Measurements from ENCODE around the gene COL7A1.

The COL7A1 gene

DNA sequence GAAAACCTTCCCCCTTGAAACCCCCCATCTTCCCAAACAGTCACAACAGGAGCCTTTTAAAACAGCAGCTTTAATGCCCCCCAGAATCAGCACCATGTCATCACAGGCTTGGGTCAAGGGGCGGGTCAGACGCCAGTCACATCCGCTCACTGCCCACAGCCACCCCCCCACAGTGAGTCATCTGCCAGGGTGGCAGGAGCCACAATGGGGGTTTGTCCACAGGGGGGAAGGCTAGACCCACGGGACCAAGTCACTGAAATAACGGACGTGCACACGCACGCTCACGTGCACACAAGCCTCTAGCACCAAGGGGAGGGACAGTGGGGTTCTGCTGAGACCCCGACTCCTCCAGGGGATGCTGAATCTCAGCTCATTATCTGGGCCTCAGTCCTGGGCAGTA lies 31.1 kb downstream of the COL7A1 start:
- POLR2A ChIA-PET = interaction anchor here (0.6 kb wide), 1 partner anchor 118 kb away, joined by 3 read pairs; no protein-coding TSS in a partner anchor
- H3K4me1 ChIP-seq (ENCODE audit: control extremely low read depth in 1 of 4, control insufficient read depth in 4 of 4, insufficient read depth in 4 of 4, low read length in 3 of 4) = peaks cover 4 to 44% (median 21%) of the 10 kb centered on the region in 4 experiments
- H3K4me3 ChIP-seq (ENCODE audit: control insufficient read depth in 1 of 7, extremely low read depth in 1 of 7, insufficient read depth in 4 of 7, low read depth in 2 of 7, low read length in 6 of 7) = no peak overlapping the region
- no peaks in the 10 kb centered on the region for H3K36me3 ChIP-seq (ENCODE audit: control insufficient read depth in 4 of 4, insufficient read depth in 4 of 4, low read length in 3 of 4)
- no peaks in the 10 kb centered on the region for H3K9me3 ChIP-seq (ENCODE audit: control extremely low read depth in 1 of 5, control insufficient read depth in 4 of 5, insufficient read depth in 2 of 5, low read depth in 1 of 5, low read length in 4 of 5)
- no peaks in the 10 kb centered on the region for H3K27me3 ChIP-seq (replicated peaks in 2 of 5; ENCODE audit: control insufficient read depth in 4 of 5, insufficient read depth in 5 of 5, low read length in 4 of 5)
- H3K27ac ChIP-seq (ENCODE audit: insufficient read depth in 1 of 2, low read depth in 1 of 2, low read length in 2 of 2, poor library complexity in 1 of 2, severe bottlenecking in 2 of 2) = no peak overlapping the region
- peak; percentile 26 to 75 (median 72) for DNase-seq
- CTCF ChIA-PET = interaction anchor here (0.6 to 1.8 kb wide), 3 partner anchors 15 to 173 kb away, joined by 3 to 6 read pairs (median 3); no protein-coding TSS in a partner anchor
- WGBS (ENCODE audit: insufficient coverage) = 84% methylated on average over 8 of the region's 10 CpGs

DNA sequence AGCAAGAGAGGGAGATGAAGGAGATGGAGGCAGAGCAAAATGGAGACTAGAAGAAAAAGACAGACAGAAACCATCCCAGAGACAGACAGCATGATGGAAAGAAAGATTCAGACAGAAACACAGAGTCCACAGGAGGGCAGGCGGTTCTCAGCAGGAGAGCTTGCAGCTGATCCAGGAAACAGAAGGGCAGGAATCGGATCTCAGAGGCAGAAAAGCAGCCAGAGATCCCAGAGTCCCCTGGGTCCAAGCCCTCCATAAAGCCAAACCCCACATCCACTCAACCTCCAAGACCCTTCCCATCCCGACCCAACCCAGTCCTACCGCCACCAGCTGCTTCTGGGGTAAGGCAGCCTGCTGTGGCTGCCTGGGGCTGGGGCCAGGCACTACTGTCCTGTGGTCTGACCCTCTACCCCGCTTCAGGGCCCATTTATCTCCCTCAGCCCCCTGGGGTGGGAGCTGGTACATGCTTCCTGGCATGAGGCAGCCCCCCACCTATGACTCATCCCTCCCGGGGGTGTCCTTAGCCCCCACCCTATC lies 31.7 kb downstream of the COL7A1 start, which contains the start of gene UCN2:
TSS of gene UCN2 (minus strand) at position 400 of the 537 bp plus-strand sequence. CDS start 657 bp downstream, outside the sequence.
- POLR2A ChIA-PET = no interaction called here
- H3K27me3 ChIP-seq (replicated peaks in 2 of 5; ENCODE audit: control insufficient read depth in 4 of 5, insufficient read depth in 5 of 5, low read length in 4 of 5) = no peaks in the 10 kb centered on the region
- H3K36me3 ChIP-seq (ENCODE audit: control insufficient read depth in 4 of 4, insufficient read depth in 4 of 4, low read length in 3 of 4) = no peaks in the 10 kb centered on the region
- H3K4me3 ChIP-seq (ENCODE audit: control insufficient read depth in 1 of 7, extremely low read depth in 1 of 7, insufficient read depth in 4 of 7, low read depth in 2 of 7, low read length in 6 of 7) = no peak within 1 kb of the TSS
- H3K4me1 ChIP-seq (ENCODE audit: control extremely low read depth in 1 of 4, control insufficient read depth in 4 of 4, insufficient read depth in 4 of 4, low read length in 3 of 4) = peaks cover 4 to 50% (median 24%) of the 10 kb centered on the region in 4 experiments
- H3K9me3 ChIP-seq (ENCODE audit: control extremely low read depth in 1 of 5, control insufficient read depth in 4 of 5, insufficient read depth in 2 of 5, low read depth in 1 of 5, low read length in 4 of 5) = no peaks in the 10 kb centered on the region
- 95% methylated on average over 2 of the region's 6 CpGs for WGBS (ENCODE audit: insufficient coverage)
- H3K27ac ChIP-seq (ENCODE audit: insufficient read depth in 1 of 2, low read depth in 1 of 2, low read length in 2 of 2, poor library complexity in 1 of 2, severe bottlenecking in 2 of 2) = no peak within 1 kb of the TSS
- DNase-seq = no peak
- CTCF ChIA-PET = interaction anchor here (1.3 to 1.8 kb wide), 2 partner anchors 14 to 94 kb away, joined by 3 to 6 read pairs; no protein-coding TSS in a partner anchor

DNA sequence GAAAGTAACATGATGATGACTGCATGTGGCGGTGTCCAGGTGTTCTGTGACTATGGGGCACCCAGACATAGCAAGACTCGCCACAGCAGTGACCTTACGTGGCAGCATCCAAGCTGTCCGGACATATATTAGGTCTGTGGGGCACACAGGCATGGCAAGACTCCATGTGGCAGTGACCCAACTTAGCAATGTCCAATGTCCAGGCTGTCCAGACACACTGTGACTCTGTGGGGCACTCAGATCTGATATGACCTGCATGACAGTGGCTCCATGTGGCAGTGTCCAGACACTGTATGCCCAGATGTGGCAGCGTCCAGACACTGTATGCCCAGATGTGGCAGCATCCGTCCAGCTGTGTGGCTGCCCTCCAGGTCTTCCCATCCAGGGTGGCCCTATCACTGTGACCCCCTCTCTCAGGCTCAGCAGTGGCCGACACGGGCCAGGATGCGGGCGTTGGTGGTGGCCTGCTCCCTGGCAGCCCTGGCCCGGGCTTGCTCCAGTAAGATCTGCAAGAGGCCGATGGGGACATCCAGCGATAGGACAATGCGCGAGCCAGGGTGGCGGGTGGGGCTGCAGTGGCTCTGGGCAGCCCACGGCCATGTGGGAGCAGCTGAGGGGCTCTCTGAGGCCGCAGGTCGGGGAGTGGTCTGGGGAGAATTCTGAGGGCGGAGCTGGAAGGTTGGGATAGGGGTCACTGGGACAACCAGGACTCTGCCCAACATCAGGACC lies 32.6 kb downstream of the COL7A1 start:
- Histone ChIP-seq H3K4me3 (ENCODE audit: control insufficient read depth in 1 of 7, extremely low read depth in 1 of 7, insufficient read depth in 4 of 7, low read depth in 2 of 7, low read length in 6 of 7) (no peak overlapping the region), H3K36me3 (ENCODE audit: control insufficient read depth in 4 of 4, insufficient read depth in 4 of 4, low read length in 3 of 4) (no peaks in the 10 kb centered on the region), H3K9me3 (ENCODE audit: control extremely low read depth in 1 of 5, control insufficient read depth in 4 of 5, insufficient read depth in 2 of 5, low read depth in 1 of 5, low read length in 4 of 5) (no peaks in the 10 kb centered on the region), H3K4me1 (ENCODE audit: control extremely low read depth in 1 of 4, control insufficient read depth in 4 of 4, insufficient read depth in 4 of 4, low read length in 3 of 4) (peaks cover 4 to 59% (median 28%) of the 10 kb centered on the region in 4 experiments), H3K27me3 (replicated peaks in 2 of 5; ENCODE audit: control insufficient read depth in 4 of 5, insufficient read depth in 5 of 5, low read length in 4 of 5) (no peaks in the 10 kb centered on the region), H3K27ac (ENCODE audit: insufficient read depth in 1 of 2, low read depth in 1 of 2, low read length in 2 of 2, poor library complexity in 1 of 2, severe bottlenecking in 2 of 2) (no peak overlapping the region)
- ChIA-PET POLR2A (no interaction called here), CTCF (interaction anchor here (6.4 kb wide), 1 partner anchor 14 kb away, joined by 32 read pairs; no protein-coding TSS in a partner anchor)
- DNase-seq = no peak
- 96% methylated on average over 16 of the region's 20 CpGs for WGBS (ENCODE audit: insufficient coverage)

DNA sequence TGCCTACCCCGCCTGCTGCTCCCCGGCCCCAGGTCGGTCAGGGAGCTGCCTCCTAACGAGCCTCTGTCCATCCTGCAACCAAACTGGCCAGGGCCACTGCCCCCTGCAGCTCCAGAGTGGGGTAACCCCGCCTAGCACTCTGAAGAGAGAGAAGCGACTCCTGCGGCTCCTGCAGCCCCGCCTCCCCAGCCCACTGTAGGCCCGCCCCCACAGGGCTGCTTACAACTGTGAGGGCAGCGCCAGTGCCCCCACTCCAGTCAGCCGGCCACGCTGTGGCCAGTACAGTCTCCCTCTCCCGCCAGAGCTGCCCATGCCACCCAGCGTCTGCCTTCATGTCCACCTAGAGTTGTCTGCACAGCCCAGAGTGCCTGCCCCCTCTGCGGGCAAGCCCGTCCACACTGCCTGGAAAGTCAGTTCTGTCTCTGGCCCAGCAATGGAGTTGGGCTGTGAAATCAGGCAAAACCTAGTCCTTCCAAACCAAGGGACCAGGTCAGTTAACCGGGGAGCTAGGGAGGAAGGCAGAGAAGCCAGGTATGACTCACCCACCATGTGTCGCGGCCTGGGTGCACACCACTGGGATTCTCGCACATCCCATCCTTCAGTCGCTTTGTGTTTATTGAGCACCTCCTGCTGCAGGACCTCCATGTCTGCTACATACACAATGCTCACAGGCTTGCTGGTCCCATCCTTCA lies 33.9 kb downstream of the COL7A1 start:
- Histone ChIP-seq H3K9me3 (ENCODE audit: control extremely low read depth in 1 of 5, control insufficient read depth in 4 of 5, insufficient read depth in 2 of 5, low read depth in 1 of 5, low read length in 4 of 5) (no peaks in the 10 kb centered on the region), H3K4me3 (ENCODE audit: control insufficient read depth in 1 of 7, extremely low read depth in 1 of 7, insufficient read depth in 4 of 7, low read depth in 2 of 7, low read length in 6 of 7) (peak overlapping the region in 6 of 7 experiments; percentile 30 to 71 (median 48)), H3K27me3 (replicated peaks in 2 of 5; ENCODE audit: control insufficient read depth in 4 of 5, insufficient read depth in 5 of 5, low read length in 4 of 5) (no peaks in the 10 kb centered on the region), H3K27ac (ENCODE audit: insufficient read depth in 1 of 2, low read depth in 1 of 2, low read length in 2 of 2, poor library complexity in 1 of 2, severe bottlenecking in 2 of 2) (no peak overlapping the region), H3K4me1 (ENCODE audit: control extremely low read depth in 1 of 4, control insufficient read depth in 4 of 4, insufficient read depth in 4 of 4, low read length in 3 of 4) (peaks cover 4 to 67% (median 34%) of the 10 kb centered on the region in 4 experiments), H3K36me3 (ENCODE audit: control insufficient read depth in 4 of 4, insufficient read depth in 4 of 4, low read length in 3 of 4) (no peaks in the 10 kb centered on the region)
- ChIA-PET CTCF (interaction anchor here (1.3 to 6.4 kb wide), 4 partner anchors 12 to 161 kb away, joined by 3 to 32 read pairs (median 6); no protein-coding TSS in a partner anchor), POLR2A (interaction anchor here (0.5 kb wide), 1 partner anchor 114 kb away, joined by 3 read pairs; no protein-coding TSS in a partner anchor)
- WGBS (ENCODE audit: insufficient coverage) = 31% methylated on average over 20 of the region's 21 CpGs
- DNase-seq = peak; percentile 37 to 66 (median 61)

DNA sequence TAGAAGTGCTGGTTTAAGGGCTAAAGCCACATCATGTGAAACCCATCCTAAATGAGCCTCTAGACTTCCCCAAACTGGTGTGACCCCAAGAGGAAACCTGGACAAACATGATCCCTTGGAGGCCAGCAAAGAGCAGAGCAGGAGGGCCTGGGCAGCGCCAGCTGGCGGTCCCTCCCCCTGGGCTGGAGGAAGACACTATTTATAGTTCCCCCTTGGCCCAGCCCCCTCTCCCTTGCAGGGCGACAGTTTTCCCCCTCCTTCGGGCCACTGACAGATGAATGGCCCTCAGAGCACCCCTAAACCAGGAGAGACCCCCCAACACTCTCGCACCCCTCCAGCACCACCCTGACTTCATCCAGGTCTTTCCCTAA lies 34.5 kb downstream of the COL7A1 start:
- CTCF ChIA-PET = interaction anchor here (1.3 to 6.4 kb wide), 4 partner anchors 12 to 160 kb away, joined by 3 to 32 read pairs (median 6); no protein-coding TSS in a partner anchor
- Histone ChIP-seq H3K9me3 (ENCODE audit: control extremely low read depth in 1 of 5, control insufficient read depth in 4 of 5, insufficient read depth in 2 of 5, low read depth in 1 of 5, low read length in 4 of 5) (no peaks in the 10 kb centered on the region), H3K27ac (ENCODE audit: insufficient read depth in 1 of 2, low read depth in 1 of 2, low read length in 2 of 2, poor library complexity in 1 of 2, severe bottlenecking in 2 of 2) (no peak overlapping the region), H3K36me3 (ENCODE audit: control insufficient read depth in 4 of 4, insufficient read depth in 4 of 4, low read length in 3 of 4) (no peaks in the 10 kb centered on the region), H3K4me1 (ENCODE audit: control extremely low read depth in 1 of 4, control insufficient read depth in 4 of 4, insufficient read depth in 4 of 4, low read length in 3 of 4) (peaks cover 4 to 66% (median 37%) of the 10 kb centered on the region in 4 experiments), H3K4me3 (ENCODE audit: control insufficient read depth in 1 of 7, extremely low read depth in 1 of 7, insufficient read depth in 4 of 7, low read depth in 2 of 7, low read length in 6 of 7) (peak overlapping the region in 6 of 7 experiments; percentile 30 to 71 (median 48)), H3K27me3 (replicated peaks in 2 of 5; ENCODE audit: control insufficient read depth in 4 of 5, insufficient read depth in 5 of 5, low read length in 4 of 5) (no peaks in the 10 kb centered on the region)
- POLR2A ChIA-PET = interaction anchor here (0.5 to 0.6 kb wide), 3 partner anchors 111 to 294 kb away, joined by 3 to 7 read pairs (median 4); no protein-coding TSS in a partner anchor
- DNase-seq = no peak
- WGBS (ENCODE audit: insufficient coverage) = 6% methylated on average over 3 of the region's 5 CpGs

DNA sequence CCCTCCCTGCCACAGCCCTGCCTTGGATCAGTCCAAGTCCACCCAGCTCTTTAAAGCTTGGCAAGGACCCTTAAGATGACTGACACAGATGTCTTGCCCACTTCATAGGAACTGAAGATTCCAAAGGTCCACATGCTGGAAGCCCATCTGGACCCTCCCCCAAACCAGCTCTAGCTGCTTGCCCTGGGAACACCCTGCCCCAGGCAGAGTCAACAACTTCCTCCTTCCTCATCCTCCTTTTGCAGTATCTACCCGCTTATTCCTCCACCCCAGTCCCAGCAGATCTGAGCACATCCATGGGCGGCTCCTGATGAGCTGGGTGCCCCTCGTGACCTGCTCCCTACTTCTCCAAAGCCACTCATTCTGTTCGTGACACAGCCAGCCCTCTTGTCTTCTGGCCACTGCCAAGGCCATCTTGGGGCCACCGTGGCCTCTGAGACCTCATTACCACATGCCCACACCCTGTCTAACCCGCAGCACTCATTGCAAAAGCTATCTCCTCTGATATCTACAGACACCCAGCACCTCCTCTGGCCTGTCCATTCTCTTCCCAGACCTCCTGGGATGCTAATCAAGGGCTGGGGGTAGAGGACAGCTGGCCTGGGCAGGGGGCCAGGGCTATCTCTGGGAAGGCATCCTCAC lies 36.5 kb downstream of the COL7A1 start:
- no peak overlapping the region for H3K4me3 ChIP-seq (ENCODE audit: control insufficient read depth in 1 of 7, extremely low read depth in 1 of 7, insufficient read depth in 4 of 7, low read depth in 2 of 7, low read length in 6 of 7)
- H3K4me1 ChIP-seq (ENCODE audit: control extremely low read depth in 1 of 4, control insufficient read depth in 4 of 4, insufficient read depth in 4 of 4, low read length in 3 of 4) = peaks cover 4 to 68% (median 40%) of the 10 kb centered on the region in 4 experiments
- no peak for DNase-seq
- ChIA-PET POLR2A (no interaction called here), CTCF (interaction anchor here (0.7 to 6.4 kb wide), 12 partner anchors 10 to 287 kb away, joined by 3 to 32 read pairs (median 4); partner anchors contain the start of gene SLC26A6)
- H3K9me3 ChIP-seq (ENCODE audit: control extremely low read depth in 1 of 5, control insufficient read depth in 4 of 5, insufficient read depth in 2 of 5, low read depth in 1 of 5, low read length in 4 of 5) = no peaks in the 10 kb centered on the region
- no peaks in the 10 kb centered on the region for H3K27me3 ChIP-seq (replicated peaks in 2 of 5; ENCODE audit: control insufficient read depth in 4 of 5, insufficient read depth in 5 of 5, low read length in 4 of 5)
- no peaks in the 10 kb centered on the region for H3K36me3 ChIP-seq (ENCODE audit: control insufficient read depth in 4 of 4, insufficient read depth in 4 of 4, low read length in 3 of 4)
- H3K27ac ChIP-seq (ENCODE audit: insufficient read depth in 1 of 2, low read depth in 1 of 2, low read length in 2 of 2, poor library complexity in 1 of 2, severe bottlenecking in 2 of 2) = no peak overlapping the region
- WGBS (ENCODE audit: insufficient coverage) = 63% methylated on average over 5 of the region's 6 CpGs

Data from common myeloid progenitor, CD34-positive (primary cell).